Keratinocyte (primary cell): ENCODE results near the gene KLRF2. TPM values are rescaled to one million over a fixed set of nuclear protein-coding genes. Genes with fewer than 3 reads are reported as not detected.

ENCODE experiments used
- DNase-seq: peaks from one replicate; pipeline ENCODE4 v3.0.0-alpha.2; 2011; ENCODE audit warnings: low read depth, missing footprints, low spot score
- FAIRE-seq: peaks from 2 replicates; lab custom pipeline; 2011; peaks lifted over from hg19 to GRCh38; lab: Jason Lieb, UNC
- H2AFZ ChIP-seq: 2 replicates; pipeline ENCODE4 v1.6.0; 2012; ENCODE audit warnings: low read length, control low read depth, inconsistent platforms; ENCODE audit not compliant: control insufficient read depth
- H3K27ac ChIP-seq: 2 replicates; pipeline ENCODE4 v1.5.1; 2011; ENCODE audit warnings: low read length; ENCODE audit not compliant: control insufficient read depth, insufficient read depth
- H3K27me3 ChIP-seq: 3 replicates; pipeline ENCODE4 v1.6.0; 2011; ENCODE audit warnings: low read length; ENCODE audit not compliant: control insufficient read depth, insufficient read depth; ENCODE audit errors: extremely low read depth
- H3K36me3 ChIP-seq, 2 experiments: 2 replicates in 1 of 2; 3 replicates in 1 of 2; pipeline ENCODE4 v1.5.1; 2011; ENCODE audit warnings: low read length in 2 of 2, mild to moderate bottlenecking in 1 of 2; ENCODE audit not compliant: control insufficient read depth in 2 of 2, insufficient read depth in 2 of 2; ENCODE audit errors: extremely low read depth in 1 of 2
- H3K4me1 ChIP-seq: 3 replicates; pipeline ENCODE4 v1.5.1; 2011; ENCODE audit warnings: low read length; ENCODE audit not compliant: control insufficient read depth, insufficient read depth; ENCODE audit errors: extremely low read depth
- H3K4me2 ChIP-seq: 3 replicates; pipeline ENCODE4 v1.6.0; 2011; ENCODE audit warnings: low read depth, low read length; ENCODE audit not compliant: control insufficient read depth, insufficient read depth; ENCODE audit errors: extremely low read depth
- H3K4me3 ChIP-seq, 3 experiments: fragments of 200-600 bp in 1 of 3; sonication (generic) in 1 of 3; 2 replicates in 2 of 3; 3 replicates in 1 of 3; pipeline ENCODE4 v1.5.1; 2011 to 2016; ENCODE audit warnings: low read length in 3 of 3, mild to moderate bottlenecking in 3 of 3, control low read depth in 2 of 3, inconsistent platforms in 1 of 3, low read depth in 1 of 3, mixed read lengths in 1 of 3, mixed run types in 1 of 3, moderate library complexity in 1 of 3; ENCODE audit not compliant: control insufficient read depth in 2 of 3, insufficient read depth in 2 of 3; ENCODE audit errors: extremely low read depth in 1 of 3
- H3K79me2 ChIP-seq: 2 replicates; pipeline ENCODE4 v1.6.0; 2012; ENCODE audit warnings: low read length; ENCODE audit not compliant: control insufficient read depth, insufficient read depth
- H3K9ac ChIP-seq: 3 replicates; pipeline ENCODE4 v1.6.0; 2011; ENCODE audit warnings: low read length; ENCODE audit not compliant: control insufficient read depth, insufficient read depth; ENCODE audit errors: extremely low read depth
- H3K9me1 ChIP-seq: 3 replicates; pipeline ENCODE4 v1.6.0; 2011; ENCODE audit warnings: low read length; ENCODE audit not compliant: control insufficient read depth, insufficient read depth; ENCODE audit errors: extremely low read depth
- H3K9me3 ChIP-seq: 2 replicates; pipeline ENCODE4 v1.5.1; 2012; ENCODE audit warnings: low read depth, low read length; ENCODE audit not compliant: control insufficient read depth
- H4K20me1 ChIP-seq: 3 replicates; pipeline ENCODE4 v1.6.0; 2011; ENCODE audit warnings: low read length; ENCODE audit not compliant: control insufficient read depth, insufficient read depth; ENCODE audit errors: extremely low read depth
- CTCF ChIP-seq, 3 experiments: IDR thresholded peaks in 1 of 3; conservative IDR thresholded peaks in 1 of 3; optimal IDR thresholded peaks in 1 of 3; 2 replicates in 2 of 3; 3 replicates in 1 of 3; pipeline versions ENCODE3 to v1.5.1; 2011; ENCODE audit warnings: low read length in 3 of 3, mild to moderate bottlenecking in 3 of 3, moderate library complexity in 2 of 3, control low read depth in 1 of 3, inconsistent platforms in 1 of 3; ENCODE audit not compliant: insufficient read depth in 2 of 3; ENCODE audit errors: extremely low read depth in 1 of 3
- EZH2 ChIP-seq: IDR thresholded peaks from one replicate; pipeline ENCODE4 v1.6.1; 2012; ENCODE audit warnings: inconsistent platforms, mild to moderate bottlenecking, low read length, moderate library complexity
- dilution Hi-C: fragments of 300-500 bp; cut with MboI; formaldehyde crosslinking; loops from one replicate; pipeline ENCODE4 v1.7.0; 2020; ENCODE audit warnings: low sequenced_read_pairs; ENCODE audit not compliant: extremely low pct_ligation_motif_present
- polyA plus RNA-seq, 5 experiments: library from polyadenylated mRNA; depleted of rRNA in 3 of 5; stranded (reverse) in 3 of 5; stranded (forward) in 1 of 5; unstranded in 1 of 5; fragments of >200 nt; gene quantifications; 1 replicate in 1 of 5; 2 replicates in 3 of 5; 3 replicates in 1 of 5; pipeline versions ENCODE4 v1.2.1 to v1.2.3, GENCODE V29; 2011 to 2012; ENCODE audit warnings: missing spikeins in 2 of 5, low read depth in 1 of 5, low replicate concordance in 1 of 5

Gene KLRF2
- polyA plus RNA-seq, 1 donor (not counting 4 experiments of a cell fraction or from before 2014, with no cell fraction given) = not detected

- peak overlapping the region; percentile 82 for H3K9ac ChIP-seq
- DNase-seq (no peak), FAIRE-seq (no peak)
- H3K9me1 ChIP-seq = no peaks in the 10 kb centered on the region
- no peaks in the 10 kb centered on the region for H4K20me1 ChIP-seq
- peaks cover 2% of the 10 kb centered on the region for H3K4me1 ChIP-seq
- dilution Hi-C loops = no loop called here
- H3K27me3 ChIP-seq = no peaks in the 10 kb centered on the region
- H3K9me3 ChIP-seq = no peaks in the 10 kb centered on the region
- peak overlapping the region; percentile 87 for H3K27ac ChIP-seq
- H2AFZ ChIP-seq = peak overlapping the region; percentile 80
- peak overlapping the region; percentile 94 for H3K4me2 ChIP-seq
- H3K36me3 ChIP-seq = no peaks in the 10 kb centered on the region
- H3K4me3 ChIP-seq = peak overlapping the region; percentile 12 to 86 (median 84)
- TF ChIP-seq EZH2 = no peak
- no peak for TF ChIP-seq CTCF (optimal IDR thresholded peaks at IDR 0.05 in 1 of 3, IDR thresholded peaks at IDR 0.05 in 1 of 3, conservative IDR thresholded peaks at IDR 0.05 in 1 of 3; ENCODE audit: extremely low read depth in 1 of 3, insufficient read depth in 2 of 3, low read length in 3 of 3)
- H3K79me2 ChIP-seq = peaks cover 50% of the 10 kb centered on the region
Measured at GRCh38 chr12:9864913-9865675, 16.2 kb upstream of the KLRF2 start.

- peak overlapping the region; percentile 82 for H3K9ac ChIP-seq
- H3K9me1 ChIP-seq = no peaks in the 10 kb centered on the region
- H3K27ac ChIP-seq = peak overlapping the region; percentile 87
- H3K79me2 ChIP-seq = peaks cover 50% of the 10 kb centered on the region
- H3K4me2 ChIP-seq = peak overlapping the region; percentile 94
- peaks cover 10% of the 10 kb centered on the region for H3K4me1 ChIP-seq
- DNase-seq = no peak
- peak overlapping the region; percentile 36 to 86 (median 84) for H3K4me3 ChIP-seq
- no peaks in the 10 kb centered on the region for H3K36me3 ChIP-seq
- no peaks in the 10 kb centered on the region for H3K9me3 ChIP-seq
- H3K27me3 ChIP-seq = no peaks in the 10 kb centered on the region
- dilution Hi-C loops = no loop called here
- no peak for FAIRE-seq
- no peaks in the 10 kb centered on the region for H4K20me1 ChIP-seq
- peak overlapping the region; percentile 94 for H2AFZ ChIP-seq
- TF ChIP-seq EZH2 = no peak
- TF ChIP-seq CTCF (optimal IDR thresholded peaks at IDR 0.05 in 1 of 3, IDR thresholded peaks at IDR 0.05 in 1 of 3, conservative IDR thresholded peaks at IDR 0.05 in 1 of 3; ENCODE audit: extremely low read depth in 1 of 3, insufficient read depth in 2 of 3, low read length in 3 of 3) = no peak
Measured at GRCh38 chr12:9866860-9867269, 14.4 kb upstream of the KLRF2 start.
